ENCODE measurements around the gene TMEM98.
A peak's percentile ranks its signal among the peaks of the same experiment; 100 is the strongest.
"Not testable (repeated sequence)": the region's sequence is repeated elsewhere in the genome, so short reads cannot be mapped to it uniquely, and the experiment has no call there.

The TMEM98 gene, protein sequence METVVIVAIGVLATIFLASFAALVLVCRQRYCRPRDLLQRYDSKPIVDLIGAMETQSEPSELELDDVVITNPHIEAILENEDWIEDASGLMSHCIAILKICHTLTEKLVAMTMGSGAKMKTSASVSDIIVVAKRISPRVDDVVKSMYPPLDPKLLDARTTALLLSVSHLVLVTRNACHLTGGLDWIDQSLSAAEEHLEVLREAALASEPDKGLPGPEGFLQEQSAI

GRCh38 chr17:32927724-32928585, at the start of gene TMEM98:
TMEM98 (plus strand) TSS chr17:32928153; CDS start chr17:32931529, 3,376 bp downstream.
- peak; percentile 74 for DNase-seq (ENCODE audit: low spot score)

DNA sequence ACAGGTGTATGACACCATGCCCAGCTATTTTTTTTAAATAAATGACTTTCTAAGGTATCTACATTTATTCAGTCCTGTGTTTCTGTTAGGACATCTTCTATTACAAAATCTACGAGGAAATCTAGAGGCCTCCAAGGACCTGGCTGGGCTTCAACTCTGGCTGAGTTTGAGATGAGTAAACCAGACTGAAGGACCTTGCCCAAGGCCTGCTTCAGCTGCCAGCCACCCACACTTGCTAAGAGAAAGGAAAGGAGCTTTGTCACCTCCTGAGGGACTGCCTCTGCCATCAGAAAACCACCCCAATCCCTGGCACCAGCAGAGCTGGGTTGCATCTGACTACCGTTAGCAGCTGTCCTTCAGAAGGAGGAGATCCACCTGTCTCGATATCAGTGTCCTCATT, 49.7 kb upstream of the TMEM98 start:
- peak; percentile 82 for DNase-seq (ENCODE audit: low spot score)

GRCh38 chr17:32879134-32879533, 48.8 kb upstream of the TMEM98 start:
- no peak for DNase-seq (ENCODE audit: low spot score)

GRCh38 chr17:32880671-32881453, 47.1 kb upstream of the TMEM98 start:
- DNase-seq (ENCODE audit: low spot score), result no peak

- no peak for DNase-seq (ENCODE audit: low spot score)
These were observed 45.9 kb upstream of the TMEM98 start for GRCh38 chr17:32882029-32882428.

DNA sequence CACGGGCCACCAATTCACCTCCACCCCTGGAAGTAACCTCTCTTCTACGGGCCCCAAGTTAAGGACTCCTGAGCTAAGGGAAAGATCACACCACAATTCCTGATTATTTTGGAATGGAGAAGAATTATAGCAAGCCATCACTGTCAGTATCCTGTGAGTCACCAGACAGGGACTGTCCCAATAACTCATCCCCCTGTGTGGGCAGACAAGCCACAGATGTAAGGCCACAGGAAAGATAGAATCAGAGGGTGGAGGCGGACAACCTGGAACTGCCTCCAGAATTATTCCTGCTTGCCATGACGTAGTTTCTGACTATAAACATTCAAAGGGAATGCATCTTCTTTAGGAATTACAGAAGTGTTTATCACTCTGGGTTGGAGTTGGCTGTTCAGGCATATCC, 45.2 kb upstream of the TMEM98 start:
- DNase-seq (ENCODE audit: low spot score), result peak; percentile 52

DNA sequence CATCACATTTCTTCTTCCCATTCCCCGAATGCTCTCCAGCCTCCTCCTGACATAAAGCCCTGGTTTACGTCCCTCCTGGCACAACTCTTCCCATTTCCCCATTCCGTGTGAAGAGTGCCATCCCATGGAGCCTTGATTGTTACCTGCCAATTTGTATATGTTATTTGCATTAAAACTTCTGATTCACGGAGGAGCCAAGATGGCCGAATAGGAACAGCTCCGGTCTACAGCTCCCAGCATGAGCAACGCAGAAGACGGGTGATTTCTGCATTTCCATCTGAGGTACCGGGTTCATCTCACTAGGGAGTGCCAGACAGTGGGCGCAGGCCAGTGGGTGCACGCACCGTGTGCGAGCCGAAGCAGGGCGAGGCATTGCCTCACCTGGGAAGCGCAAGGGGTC, 41.0 kb upstream of the TMEM98 start:
- not testable (repeated sequence) for DNase-seq (ENCODE audit: low spot score)

- not testable (repeated sequence) for DNase-seq (ENCODE audit: low spot score)
These were observed 40.5 kb upstream of the TMEM98 start for GRCh38 chr17:32887410-32887809.

GRCh38 chr17:32894245-32894644, 33.7 kb upstream of the TMEM98 start:
- DNase-seq (ENCODE audit: low spot score), result no peak

DNA sequence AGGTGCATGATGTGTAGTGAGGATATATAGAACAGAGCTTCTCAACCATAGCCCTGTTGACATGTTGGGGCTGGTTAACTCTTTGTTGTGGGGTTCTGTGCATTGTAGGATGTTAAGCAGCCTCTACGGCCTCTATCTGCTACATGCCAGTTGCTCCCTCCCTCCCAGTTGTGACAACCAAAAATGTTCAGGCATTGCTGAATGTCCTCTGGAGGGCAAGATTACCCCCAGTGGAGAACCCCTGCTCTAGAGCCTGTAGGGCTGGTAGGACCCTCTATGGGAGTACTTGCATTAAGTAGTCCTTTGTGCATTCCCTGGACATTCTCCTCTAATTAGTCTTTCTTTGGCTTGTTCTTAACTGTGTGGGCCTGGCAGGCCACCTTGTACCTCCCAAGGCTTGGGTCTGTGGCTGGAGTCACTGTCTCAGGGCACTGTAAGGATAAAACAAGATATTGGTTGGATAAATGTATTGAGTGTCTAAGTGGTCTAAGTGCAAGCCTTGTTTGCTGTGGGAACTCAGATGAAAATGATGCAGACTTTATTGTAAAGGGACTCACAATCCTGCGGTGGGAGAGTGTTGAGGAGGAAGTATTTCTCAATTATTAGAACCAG, 31.2 kb upstream of the TMEM98 start:
- DNase-seq (ENCODE audit: low spot score), result no peak

GRCh38 chr17:32899236-32900013, 28.5 kb upstream of the TMEM98 start:
- DNase-seq (ENCODE audit: low spot score), result no peak

- no peak for DNase-seq (ENCODE audit: low spot score)
These were observed 26.2 kb upstream of the TMEM98 start for GRCh38 chr17:32901743-32902142.

GRCh38 chr17:32903774-32904673, 23.9 kb upstream of the TMEM98 start:
- no peak for DNase-seq (ENCODE audit: low spot score)

DNA sequence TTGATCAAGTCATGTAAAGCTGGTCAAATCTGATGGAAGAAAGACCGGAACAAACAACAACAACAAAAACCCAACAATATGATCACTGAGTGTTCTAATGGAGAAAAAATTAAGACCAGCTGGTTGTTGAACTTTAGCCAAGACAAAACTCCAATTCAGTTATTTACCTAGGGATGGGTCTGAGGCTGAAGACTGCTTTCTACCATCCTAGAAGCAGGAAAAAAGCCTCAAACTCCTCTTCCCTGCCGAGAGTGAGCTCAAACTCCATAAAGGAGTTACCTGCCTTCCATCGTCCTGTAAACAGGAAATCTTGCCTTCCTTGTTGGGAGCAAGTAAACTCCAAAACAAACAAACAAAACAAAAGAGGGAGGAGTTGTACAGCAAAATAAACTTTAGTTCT, 23.1 kb upstream of the TMEM98 start:
- DNase-seq (ENCODE audit: low spot score), result no peak

DNA sequence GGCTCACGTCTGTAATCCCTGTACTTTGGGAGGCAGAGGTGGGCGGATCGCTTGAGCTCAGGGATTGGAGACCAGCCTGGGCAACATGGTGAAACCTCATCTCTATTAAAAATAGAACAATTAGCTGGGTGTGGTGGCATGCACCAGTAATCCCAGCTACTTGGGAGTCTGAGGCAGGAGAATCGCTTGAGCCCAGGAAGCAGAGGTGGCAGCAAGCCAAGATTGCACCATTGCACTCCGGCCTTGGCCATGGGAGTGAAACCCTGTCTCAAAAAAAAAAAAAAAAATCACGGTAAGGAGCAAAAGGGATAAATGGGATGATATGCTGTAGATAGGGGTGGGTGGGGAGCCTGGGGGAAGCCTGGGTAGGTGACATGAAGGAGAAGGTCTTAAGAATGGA, 20.4 kb upstream of the TMEM98 start:
- no peak for DNase-seq (ENCODE audit: low spot score)

GRCh38 chr17:32909787-32910369, 18.1 kb upstream of the TMEM98 start:
- DNase-seq (ENCODE audit: low spot score), result peak; percentile 88

DNA sequence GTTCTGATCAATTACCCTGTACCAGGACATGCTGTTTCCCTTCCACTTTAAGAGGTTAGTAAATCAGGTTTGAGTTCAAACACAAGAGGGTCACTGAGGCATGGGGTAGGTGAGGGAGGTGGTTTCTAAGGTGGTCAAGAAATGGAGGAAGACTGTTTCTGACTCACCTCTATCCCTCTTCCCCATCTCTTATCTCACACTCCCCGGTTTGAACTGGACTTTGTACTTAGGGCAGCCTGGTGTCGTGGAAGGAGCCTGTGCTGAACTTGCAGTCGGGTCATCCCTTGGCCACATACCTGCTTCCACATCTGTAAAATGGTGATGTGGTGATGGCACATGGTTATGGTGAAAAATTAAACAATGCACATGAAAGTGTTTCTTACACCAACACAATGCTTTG, 17.2 kb upstream of the TMEM98 start:
- no peak for DNase-seq (ENCODE audit: low spot score)

GRCh38 chr17:32912218-32912897, 15.6 kb upstream of the TMEM98 start:
- peak; percentile 89 for DNase-seq (ENCODE audit: low spot score)

DNA sequence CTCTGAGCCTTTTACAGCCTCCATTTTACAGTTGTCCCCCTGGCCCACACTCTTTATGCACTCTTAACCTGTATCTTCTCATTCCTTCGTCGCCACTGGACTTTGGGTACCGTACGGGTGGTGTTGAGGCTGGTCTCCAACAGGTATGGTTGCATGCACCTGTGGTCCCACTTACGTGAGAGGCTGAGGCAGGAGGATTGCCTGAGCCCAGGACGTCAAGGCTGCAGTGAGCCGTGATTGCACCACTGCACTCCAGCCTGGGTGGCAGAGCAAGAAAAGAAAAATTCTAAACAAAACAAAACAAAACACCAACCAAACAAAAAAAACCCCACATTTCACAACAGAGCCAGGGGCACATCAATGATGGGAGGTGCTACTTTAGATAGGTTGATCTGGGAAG, 14.4 kb upstream of the TMEM98 start:
- no peak for DNase-seq (ENCODE audit: low spot score)

Data from AG20443 (cell line).